ENCODE results near the gene NUP188.
A peak's percentile ranks its signal among the peaks of the same experiment; 100 is the strongest.

NUP188 gene, protein sequence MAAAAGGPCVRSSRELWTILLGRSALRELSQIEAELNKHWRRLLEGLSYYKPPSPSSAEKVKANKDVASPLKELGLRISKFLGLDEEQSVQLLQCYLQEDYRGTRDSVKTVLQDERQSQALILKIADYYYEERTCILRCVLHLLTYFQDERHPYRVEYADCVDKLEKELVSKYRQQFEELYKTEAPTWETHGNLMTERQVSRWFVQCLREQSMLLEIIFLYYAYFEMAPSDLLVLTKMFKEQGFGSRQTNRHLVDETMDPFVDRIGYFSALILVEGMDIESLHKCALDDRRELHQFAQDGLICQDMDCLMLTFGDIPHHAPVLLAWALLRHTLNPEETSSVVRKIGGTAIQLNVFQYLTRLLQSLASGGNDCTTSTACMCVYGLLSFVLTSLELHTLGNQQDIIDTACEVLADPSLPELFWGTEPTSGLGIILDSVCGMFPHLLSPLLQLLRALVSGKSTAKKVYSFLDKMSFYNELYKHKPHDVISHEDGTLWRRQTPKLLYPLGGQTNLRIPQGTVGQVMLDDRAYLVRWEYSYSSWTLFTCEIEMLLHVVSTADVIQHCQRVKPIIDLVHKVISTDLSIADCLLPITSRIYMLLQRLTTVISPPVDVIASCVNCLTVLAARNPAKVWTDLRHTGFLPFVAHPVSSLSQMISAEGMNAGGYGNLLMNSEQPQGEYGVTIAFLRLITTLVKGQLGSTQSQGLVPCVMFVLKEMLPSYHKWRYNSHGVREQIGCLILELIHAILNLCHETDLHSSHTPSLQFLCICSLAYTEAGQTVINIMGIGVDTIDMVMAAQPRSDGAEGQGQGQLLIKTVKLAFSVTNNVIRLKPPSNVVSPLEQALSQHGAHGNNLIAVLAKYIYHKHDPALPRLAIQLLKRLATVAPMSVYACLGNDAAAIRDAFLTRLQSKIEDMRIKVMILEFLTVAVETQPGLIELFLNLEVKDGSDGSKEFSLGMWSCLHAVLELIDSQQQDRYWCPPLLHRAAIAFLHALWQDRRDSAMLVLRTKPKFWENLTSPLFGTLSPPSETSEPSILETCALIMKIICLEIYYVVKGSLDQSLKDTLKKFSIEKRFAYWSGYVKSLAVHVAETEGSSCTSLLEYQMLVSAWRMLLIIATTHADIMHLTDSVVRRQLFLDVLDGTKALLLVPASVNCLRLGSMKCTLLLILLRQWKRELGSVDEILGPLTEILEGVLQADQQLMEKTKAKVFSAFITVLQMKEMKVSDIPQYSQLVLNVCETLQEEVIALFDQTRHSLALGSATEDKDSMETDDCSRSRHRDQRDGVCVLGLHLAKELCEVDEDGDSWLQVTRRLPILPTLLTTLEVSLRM (N-terminal part only)

DNA sequence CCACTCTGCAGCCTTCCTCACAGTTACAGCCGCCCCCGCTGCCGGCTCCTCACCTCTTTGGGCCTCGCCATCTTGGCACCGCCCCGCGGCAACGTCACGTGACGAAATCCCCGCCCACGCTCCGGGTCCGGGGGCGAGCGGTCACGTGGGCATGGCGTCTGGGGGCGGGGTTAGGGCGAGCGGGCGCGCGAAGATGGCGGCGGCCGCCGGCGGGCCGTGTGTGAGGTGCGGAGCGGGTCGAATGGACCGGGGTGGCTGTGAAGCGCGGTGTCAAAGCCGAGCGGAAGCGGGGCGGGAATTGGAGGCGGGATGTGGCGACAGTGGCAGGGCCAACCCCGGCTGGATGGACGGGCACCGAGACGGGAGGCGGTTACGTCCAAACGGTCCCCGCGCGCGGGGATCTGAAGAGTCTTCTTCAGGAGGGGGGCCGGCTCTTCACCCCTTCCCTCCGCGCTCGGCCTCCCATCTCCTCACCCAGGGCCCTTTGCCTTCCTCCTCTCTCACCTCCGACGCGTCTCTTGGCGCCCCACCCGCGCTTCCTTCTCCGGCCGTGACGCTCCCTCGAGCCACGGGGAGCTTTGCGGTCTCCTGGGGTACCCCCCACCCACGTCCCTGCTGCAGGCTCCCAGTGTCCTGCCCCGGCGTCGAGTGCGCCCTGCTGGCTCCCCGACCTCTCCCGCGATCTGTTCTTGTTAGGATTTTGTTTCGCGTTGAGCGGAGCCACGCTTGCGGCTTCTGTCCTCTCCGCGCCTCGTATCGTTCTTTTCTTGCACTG is at the start of gene NUP188, which contains the start of gene DOLK:
TSS of gene NUP188 (plus strand) at position 173 of the 775 bp plus-strand sequence. CDS start at position 194, 21 bp downstream.
TSS of gene DOLK (minus strand) at position 77 of the 775 bp plus-strand sequence. CDS start 300 bp downstream, outside the sequence.
- peak; percentile 99 for DNase-seq

DNA sequence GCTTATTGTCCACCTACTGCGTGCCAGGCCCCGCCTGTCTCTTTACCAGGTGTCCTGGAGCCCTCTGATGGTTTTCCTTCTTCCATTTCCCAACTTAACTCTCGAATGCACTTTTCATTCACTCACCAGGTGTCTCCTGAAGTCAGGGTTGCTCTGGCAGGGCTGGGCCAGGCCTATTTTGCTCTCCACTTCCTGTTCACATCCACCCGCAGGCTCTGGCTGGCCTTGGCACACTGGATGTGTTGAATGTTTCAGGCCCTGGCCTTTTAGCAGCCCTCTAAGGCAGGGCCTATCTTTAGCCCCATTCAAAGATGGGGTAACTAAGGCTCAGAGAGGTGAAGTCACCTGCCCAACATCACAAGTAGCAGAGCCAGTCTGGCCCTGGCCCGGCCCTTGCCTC is 49.1 kb upstream of the NUP188 start:
- no peak for DNase-seq

DNA sequence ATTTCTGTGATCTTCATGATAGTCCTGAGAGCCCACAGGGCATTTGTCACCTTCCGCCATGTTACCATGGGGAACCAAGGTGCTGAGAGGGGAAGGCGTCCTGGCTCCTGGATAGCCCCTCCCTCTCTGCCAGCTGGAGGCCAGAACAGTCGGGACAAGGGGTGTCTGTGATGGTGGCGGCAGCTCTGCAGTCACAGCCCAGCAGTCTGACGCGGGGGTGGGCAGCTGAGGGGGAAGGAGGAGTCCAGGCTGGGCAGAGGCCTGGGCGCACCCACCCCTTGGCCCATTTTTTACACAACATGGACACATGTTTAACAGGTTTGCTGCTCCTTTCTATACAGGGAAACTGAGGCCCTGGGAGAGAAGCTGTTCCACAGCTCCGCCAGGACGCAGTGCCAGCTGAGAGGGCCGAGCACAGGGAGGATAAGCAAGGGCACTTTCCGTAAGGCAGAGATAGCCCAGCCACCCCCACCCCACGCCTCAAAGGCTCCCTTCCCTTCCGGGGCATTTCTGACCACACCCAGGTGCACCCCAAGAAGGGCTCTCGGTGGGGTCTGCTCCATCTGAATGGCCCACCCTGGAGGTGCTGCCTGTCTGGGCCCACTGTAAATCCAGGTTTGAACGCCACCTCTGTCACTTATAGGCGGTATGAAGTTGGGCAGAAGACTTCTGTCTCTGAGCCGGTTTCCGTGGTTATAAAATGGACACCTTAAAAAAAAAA is 48.5 kb upstream of the NUP188 start:
- no peak for DNase-seq

DNA sequence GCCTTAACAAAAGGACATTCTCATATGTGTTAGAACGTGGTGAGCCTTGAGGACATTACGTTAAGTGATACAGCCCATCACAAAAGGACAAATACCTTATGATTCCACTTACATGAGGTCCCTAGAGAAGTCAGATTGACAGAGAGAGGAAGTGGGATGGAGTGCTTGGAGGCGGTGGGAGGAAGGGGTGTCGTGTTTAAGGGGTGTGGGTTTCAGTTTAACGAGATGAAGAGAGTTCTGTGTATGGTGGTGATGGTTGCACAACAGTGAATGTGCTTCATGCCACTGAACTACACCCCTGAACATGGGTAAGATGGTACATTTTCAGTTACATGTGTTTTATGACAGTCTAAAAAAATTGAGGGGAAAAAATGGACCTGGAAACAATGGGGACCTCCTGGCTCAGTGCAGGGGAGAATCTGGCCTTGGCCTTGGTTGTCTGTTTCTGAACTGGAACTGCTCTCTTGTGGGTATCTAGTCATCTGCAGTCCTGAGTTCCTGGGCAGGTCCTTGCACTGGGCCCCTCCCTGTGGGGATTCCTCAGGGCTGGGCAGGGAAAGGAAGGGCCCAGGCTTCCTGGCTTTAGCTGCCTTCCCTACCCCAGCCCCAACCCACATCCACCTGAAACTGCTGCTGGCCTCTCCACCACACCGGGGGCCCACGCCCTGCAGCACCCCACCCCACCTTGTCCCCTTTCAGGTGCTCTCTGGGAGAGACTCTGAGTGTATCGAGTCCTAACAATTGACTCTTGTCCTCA is 47.8 kb upstream of the NUP188 start:
- no peak for DNase-seq

DNA sequence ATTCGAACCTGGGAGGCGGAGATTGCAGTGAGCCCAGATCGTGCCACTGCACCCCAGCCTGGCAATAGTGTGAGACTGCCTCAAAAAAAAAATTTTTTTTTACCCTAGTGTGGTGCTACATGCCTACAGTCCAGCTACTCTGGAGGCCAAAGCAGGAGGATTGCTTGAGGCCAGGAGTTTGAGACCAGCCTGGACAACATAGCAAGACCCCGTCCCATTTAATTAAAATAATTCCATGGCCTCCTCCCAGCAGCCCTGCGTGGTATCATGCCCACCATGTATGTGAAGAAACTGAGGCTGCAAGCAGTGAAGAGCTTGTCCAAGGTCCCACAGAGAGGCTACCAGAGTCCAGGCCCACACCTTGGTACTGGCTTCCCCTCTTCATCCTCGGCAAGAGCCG is 46.1 kb upstream of the NUP188 start:
- no peak for DNase-seq

DNA sequence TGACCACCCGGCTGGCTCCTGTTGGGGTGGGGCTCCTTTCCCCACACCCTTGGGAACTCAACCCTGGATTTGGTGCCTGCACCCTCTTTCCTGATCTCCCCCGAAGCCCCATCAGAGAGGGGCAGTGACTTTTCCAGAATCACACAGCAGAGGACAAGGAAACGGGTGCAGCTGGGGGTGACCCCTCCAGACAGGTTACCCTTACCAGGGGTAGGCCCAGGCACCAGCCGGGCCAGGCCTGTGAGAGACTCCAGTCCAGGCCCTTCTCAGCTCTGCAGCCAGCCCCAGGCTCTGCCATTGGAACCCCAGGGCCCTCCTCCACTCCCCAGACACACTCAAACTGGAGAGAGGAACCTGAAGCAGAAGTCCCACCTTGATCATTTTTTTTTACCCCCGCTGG is 45.7 kb upstream of the NUP188 start:
- no peak for DNase-seq

DNA sequence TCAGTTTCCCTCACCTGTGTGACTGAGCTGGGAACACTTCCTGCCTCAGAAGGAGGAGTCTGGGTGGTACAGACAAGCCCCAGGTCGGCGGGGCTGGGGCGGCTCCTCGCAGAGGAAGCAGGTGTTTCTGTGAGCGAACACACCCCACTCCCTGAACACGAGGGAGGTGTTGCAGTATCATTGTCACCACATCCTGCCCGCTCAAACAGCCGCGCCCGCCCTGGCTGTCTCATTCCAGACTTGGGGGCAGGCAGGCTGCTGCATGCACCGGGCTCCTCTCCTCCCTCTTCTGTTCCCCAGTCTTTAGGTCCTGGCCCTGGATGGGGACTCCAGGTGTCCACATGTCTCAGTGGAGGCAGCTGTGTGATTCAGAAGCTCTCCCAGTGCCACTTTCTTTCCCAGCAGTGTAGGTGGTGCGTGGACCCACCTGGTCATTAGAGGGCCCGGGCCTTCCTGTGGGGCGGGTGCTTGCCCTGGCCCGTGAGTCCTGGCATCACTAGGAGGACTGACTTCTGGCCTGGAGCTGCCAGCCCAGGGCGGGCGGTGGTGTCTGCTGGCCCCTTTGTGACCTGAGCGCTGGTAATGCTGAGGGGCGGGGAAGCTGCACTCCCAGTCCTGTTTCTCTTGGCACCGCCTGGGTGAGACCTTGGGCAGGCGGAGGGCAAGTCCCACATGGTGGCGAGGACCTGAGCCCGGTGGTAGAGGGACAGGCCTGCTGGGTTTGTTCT is 45.0 kb upstream of the NUP188 start:
- peak; percentile 62 for DNase-seq

DNA sequence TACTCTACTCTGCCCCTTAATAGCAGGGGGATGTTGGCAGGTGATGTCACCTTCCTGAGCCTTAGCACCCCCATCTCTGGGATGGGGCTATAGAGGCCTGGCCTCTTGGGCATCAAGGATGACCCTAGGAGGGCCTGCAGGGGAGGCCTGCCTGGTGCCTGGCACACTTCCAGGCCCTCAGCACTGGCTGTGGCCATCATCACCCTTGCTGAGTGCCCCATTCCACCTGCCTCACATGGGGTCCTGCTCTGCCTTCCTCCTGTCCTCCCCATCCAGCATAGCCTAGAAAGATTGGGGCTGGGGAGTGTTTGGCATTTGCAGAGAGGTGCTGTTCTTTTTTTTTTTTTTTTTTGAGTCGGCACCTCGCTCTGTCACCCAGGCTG is 44.4 kb upstream of the NUP188 start:
- no peak for DNase-seq

DNA sequence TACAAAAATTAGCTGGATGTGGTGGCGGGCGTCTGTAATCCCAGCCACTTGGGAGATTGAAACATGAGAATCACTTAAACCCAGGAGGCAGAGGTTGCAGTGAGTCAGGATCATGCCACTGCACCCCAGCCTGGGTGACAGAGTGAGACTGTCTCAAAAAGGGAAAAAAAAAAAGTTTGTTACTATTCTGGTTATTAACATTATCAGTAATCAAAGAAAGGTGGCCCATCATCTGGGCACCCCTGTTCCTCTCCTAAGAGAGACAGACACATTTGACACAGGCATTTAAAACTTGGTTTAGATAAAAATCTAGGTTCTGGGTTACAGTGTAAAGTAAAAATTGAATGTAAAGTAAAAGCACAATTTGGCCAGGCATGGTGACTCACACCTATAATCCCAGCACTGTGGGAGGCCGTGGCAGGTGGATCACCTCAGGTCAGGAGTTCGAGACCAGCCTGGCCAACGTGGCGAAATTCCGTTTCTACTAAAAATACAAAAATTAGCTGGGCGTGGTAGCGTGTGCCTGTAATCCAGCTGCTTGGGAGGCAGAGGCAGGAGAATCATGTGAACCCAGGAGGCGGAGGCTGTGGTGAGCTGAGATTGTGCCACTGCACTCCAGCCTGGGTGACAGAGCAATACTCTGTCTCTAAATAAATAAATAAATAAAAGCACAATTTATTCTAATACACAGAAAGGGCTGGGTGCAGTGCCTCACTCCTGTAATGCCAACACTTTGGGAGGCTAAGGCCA is 43.5 kb upstream of the NUP188 start:
- no peak for DNase-seq

DNA sequence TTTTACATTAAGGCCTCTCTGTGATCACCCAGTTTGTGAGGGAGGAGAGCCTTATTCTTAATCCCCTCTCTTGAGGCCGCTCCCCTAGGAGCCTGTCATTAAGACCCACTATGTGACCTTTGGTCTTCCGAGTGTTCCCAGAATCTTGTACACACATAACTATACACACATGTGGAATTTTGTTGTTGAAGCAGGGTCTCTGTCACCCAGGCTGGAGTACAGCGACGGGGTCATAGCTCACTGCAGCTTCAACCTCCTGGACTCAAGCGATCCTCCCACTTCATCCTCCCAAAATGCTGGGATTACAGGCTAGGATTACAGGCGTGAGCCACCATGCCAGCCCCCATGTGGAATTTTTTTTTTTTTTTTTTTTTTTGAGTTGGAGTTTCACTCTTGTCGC is 41.5 kb upstream of the NUP188 start:
- DNase-seq: no peak

DNA sequence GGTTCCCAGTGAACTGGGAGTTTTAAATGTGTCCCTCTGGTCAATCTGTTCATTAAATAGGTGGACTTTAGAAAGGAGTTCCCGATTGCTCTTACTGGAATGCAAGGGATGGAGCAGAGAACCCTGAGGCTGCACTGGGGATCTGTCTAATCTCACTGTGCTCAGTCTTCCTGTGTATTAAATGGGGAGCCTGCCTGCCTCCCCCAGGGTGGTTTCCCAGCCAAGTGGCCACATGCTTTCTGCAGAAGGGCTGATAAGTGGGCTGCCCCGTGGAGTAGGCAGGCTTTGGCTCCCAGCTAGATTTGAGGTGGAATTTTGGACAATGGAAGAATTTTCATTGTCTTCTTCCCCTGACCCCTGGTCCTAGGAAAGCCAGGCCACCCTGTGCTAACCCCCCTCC is 40.8 kb upstream of the NUP188 start:
- no peak for DNase-seq

DNA sequence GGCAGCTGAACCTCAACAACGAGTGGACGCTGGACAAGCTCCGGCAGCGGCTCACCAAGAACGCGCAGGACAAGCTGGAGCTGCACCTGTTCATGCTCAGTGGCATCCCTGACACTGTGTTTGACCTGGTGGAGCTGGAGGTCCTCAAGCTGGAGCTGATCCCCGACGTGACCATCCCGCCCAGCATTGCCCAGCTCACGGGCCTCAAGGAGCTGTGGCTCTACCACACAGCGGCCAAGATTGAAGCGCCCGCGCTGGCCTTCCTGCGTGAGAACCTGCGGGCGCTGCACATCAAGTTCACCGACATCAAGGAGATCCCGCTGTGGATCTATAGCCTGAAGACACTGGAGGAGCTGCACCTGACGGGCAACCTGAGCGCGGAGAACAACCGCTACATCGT is 39.1 kb upstream of the NUP188 start:
- DNase-seq: no peak

DNA sequence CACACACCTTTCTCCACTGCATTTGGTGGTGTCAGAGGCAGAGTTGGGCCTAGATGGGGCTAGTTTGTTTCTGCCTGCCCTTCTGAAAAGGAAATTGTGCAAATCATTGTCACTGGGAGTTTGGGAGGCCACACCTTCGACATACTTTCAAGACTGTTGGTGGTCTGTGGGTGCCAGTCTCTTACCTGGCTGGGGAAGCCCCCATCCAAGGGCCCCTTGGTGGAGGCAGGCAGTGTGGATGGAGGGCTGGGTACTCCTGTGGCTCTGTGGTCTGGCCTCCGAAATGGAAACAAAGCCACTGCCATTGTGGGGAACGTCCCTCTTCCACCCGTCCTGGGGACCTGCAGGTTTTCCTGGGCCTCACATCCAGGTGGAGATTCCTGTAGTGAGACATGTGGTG is 37.6 kb upstream of the NUP188 start:
- no peak for DNase-seq

DNA sequence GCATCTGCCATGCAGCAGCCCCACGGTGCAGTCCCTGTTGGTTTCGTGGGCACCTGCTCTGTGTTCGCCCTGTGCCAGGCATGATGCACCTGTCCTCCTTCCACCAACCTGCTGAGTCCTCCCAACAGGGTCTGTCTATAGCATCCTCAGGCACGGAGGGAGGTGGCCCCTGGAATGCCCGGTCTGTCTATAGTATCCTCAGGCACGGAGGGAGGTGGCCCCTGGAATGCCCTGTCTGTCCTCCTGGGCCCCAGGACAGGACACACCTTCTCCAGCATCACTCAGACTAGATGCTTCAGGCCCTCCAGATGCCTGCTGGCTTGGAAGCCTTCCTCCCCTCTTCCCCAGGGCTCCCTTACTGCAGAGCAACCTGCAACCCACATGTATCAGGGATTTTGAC is 36.6 kb upstream of the NUP188 start:
- no peak for DNase-seq

DNA sequence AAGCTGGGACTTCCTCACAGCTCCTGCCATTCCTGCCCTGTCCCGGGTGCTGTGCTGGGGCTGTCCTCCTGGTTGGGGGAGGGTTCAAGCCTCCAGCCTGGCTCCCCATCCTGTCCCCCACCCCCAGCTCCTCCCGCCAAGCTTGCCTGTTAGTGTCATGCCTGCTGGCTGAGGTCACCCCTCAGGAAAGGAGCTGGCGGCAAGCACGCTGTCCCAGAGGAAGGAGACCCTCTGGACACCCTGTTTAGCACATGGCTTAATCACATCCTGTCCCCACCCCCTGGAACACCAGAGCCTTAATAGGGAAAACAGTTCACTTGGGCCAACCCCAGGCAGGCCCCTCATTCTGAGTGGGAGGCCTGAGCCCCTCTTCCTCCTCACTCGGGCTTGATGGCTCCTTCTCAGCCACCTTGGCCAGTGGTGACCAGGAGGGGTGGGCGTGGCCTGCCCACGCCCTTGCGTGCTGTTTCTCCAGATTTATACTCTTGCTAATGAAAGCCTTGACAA is 35.9 kb upstream of the NUP188 start:
- no peak for DNase-seq

DNA sequence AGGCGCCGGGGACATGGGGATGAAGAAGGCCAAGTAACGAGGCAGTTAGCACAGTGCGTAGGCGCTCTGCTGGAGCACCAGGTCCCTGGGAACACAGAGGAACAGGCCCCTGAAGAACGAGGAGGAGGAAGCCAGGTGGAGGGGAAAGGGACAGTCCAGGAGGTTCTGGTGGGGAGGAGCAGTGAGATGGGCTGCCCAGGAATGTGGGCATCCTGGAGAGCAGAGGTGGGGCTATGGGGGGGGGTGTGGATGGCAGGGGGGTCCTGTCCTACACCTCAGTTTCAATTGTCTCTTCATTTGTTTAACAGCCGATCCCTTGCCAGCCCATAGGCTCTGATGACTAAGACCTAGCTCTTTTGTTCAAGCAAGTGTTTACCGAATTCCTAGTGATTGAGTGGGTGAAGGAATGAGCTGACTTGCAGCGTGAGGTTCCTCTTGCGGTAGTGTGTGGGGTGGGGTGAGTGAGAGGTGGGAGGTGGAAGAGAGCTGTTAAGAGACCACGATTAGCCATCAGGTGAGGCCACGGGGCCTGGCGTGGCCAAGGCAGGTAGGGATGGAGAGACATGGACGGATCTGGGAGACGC is 35.1 kb upstream of the NUP188 start:
- DNase-seq: no peak

DNA sequence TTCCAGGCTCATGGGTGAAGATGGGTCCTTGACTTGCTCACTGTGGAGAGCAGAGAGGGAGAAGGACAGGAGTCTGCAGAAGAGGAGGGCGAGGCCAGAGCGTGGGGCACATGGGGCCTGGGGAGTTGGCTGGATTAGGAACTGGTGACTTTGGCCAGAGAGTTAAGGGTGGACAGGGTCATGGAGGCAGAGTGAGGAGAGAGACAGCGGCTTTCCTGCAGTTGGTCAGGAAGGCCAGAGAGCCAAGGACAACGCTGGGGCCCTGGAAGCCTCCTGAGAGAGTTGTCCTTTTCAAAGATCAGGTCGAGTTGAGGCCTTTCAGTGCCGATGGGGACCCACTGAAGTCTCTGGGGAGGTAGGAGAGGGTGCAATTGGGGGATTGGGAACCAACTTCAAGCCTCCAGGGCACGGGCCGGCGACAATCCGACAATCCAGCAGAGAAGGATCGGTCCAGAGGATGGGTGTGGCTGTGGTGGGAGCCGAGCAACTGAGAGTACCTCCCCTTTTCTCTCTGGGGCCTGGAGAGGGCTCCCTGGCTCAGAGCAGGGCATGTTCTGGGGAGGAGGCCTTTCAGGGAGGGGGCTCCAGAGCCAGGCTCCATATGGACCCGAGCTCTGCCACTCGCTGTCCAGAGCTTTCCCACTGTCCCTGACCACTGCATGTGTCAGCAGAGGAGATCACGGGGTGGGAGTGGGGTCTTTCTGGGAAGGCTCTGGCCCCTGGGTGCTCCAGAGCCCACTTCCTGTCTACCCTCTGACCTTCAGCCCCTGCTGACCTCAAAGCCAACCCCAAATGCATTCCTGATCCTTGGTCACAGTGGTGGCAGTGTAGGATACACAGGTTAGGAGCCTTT is 34.2 kb upstream of the NUP188 start:
- no peak for DNase-seq

Data from NCI-H2171 (cell line).